Mammary epithelial cell (primary cell): ENCODE results near the gene HLA-G.

Experiments used
- EZH2 ChIP-seq: IDR thresholded peaks from 2 replicates; pipeline ENCODE4 v1.6.1; 2012; ENCODE audit warnings: low read length, inconsistent platforms, borderline replicate concordance
- TF ChIP-seq, protein P1 (sequence below), 2 donors: IDR thresholded peaks in 1 of 2; conservative IDR thresholded peaks in 1 of 2; 2 replicates each; pipeline ENCODE4 v1.5.1; 2011 to 2012; ENCODE audit warnings: inconsistent platforms in 2 of 2, low read length in 2 of 2, mild to moderate bottlenecking in 2 of 2, control low read depth in 1 of 2, low read depth in 1 of 2; ENCODE audit not compliant: insufficient read depth in 1 of 2; ENCODE audit errors: extremely low read depth in 1 of 2

DNA sequence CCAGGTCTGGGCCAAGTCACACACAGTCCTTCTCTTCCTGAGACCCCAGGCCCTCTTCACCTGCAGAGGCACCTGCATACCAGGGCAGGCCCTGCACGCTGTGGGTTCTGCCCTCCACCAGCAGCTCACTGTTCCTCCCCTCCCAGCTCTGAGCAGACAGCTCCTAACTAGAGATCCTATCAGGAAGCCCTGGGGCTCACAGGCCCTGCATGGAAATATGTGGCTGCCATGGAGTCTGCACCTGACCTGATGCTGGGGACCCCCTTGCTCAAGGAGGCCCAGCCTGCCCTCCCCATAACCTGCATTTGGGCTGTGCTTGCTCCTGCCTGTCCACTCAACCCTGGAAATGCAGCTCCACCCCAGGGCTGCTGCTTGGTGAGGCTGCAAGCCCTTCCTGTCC lies 14.6 kb upstream of the HLA-G start:
- TF ChIP-seq, protein P1, sequence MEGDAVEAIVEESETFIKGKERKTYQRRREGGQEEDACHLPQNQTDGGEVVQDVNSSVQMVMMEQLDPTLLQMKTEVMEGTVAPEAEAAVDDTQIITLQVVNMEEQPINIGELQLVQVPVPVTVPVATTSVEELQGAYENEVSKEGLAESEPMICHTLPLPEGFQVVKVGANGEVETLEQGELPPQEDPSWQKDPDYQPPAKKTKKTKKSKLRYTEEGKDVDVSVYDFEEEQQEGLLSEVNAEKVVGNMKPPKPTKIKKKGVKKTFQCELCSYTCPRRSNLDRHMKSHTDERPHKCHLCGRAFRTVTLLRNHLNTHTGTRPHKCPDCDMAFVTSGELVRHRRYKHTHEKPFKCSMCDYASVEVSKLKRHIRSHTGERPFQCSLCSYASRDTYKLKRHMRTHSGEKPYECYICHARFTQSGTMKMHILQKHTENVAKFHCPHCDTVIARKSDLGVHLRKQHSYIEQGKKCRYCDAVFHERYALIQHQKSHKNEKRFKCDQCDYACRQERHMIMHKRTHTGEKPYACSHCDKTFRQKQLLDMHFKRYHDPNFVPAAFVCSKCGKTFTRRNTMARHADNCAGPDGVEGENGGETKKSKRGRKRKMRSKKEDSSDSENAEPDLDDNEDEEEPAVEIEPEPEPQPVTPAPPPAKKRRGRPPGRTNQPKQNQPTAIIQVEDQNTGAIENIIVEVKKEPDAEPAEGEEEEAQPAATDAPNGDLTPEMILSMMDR (conservative IDR thresholded peaks at IDR 0.05 in 1 of 2, IDR thresholded peaks at IDR 0.05 in 1 of 2; ENCODE audit: extremely low read depth in 1 of 2, insufficient read depth in 1 of 2, low read depth in 1 of 2, low read length in 2 of 2): no peak
- no peak for TF ChIP-seq EZH2
